Fibroblast of lung (primary cell): Measurements from ENCODE around the gene HOXC5. TPM values are rescaled to one million over a fixed set of nuclear protein-coding genes. Genes with fewer than 3 reads are reported as not detected.

Source experiments
- DNase-seq, 2 donors: peaks; one replicate each; pipeline versions ENCODE4 v3.0.0 to v3.0.0-alpha.2; 2010; ENCODE audit warnings: low read depth in 2 of 2
- H2AFZ ChIP-seq: 2 replicates; pipeline ENCODE4 v1.5.1; 2012; ENCODE audit warnings: low read length, control low read depth, inconsistent platforms
- H3K27ac ChIP-seq: 2 replicates; pipeline ENCODE4 v1.5.1; 2011; ENCODE audit warnings: low read length, control low read depth; ENCODE audit not compliant: insufficient read depth
- H3K27me3 ChIP-seq: 2 replicates; pipeline ENCODE4 v1.5.1; 2011; ENCODE audit warnings: mild to moderate bottlenecking, low read length; ENCODE audit not compliant: control insufficient read depth, insufficient read depth
- H3K36me3 ChIP-seq: 2 replicates; pipeline ENCODE4 v1.5.1; 2011; ENCODE audit warnings: low read length; ENCODE audit not compliant: control insufficient read depth, insufficient read depth
- H3K4me1 ChIP-seq: 2 replicates; pipeline ENCODE4 v1.5.1; 2011; ENCODE audit warnings: low read length; ENCODE audit not compliant: control insufficient read depth, insufficient read depth; ENCODE audit errors: extremely low read depth
- H3K4me2 ChIP-seq: 2 replicates; pipeline ENCODE4 v1.5.1; 2011; ENCODE audit warnings: low read length, control low read depth; ENCODE audit not compliant: insufficient read depth; ENCODE audit errors: extremely low read depth
- H3K4me3 ChIP-seq, 4 experiments: fragments of 200-600 bp in 1 of 4; sonication (generic) in 1 of 4; replicated peaks in 1 of 4; 2 replicates each; pipeline ENCODE4 v1.5.1; 2011 to 2016; ENCODE audit warnings: low read length in 4 of 4, low read depth in 3 of 4, mild to moderate bottlenecking in 3 of 4, control low read depth in 2 of 4, inconsistent platforms in 1 of 4, mixed read lengths in 1 of 4; ENCODE audit not compliant: insufficient read depth in 1 of 4; ENCODE audit errors: control extremely low read depth in 1 of 4
- H3K79me2 ChIP-seq: 2 replicates; pipeline ENCODE4 v1.5.1; 2012; ENCODE audit warnings: mild to moderate bottlenecking, low read length, inconsistent platforms; ENCODE audit not compliant: control insufficient read depth, insufficient read depth
- H3K9ac ChIP-seq: 2 replicates; pipeline ENCODE4 v1.5.1; 2011; ENCODE audit warnings: mild to moderate bottlenecking, low read length, control low read depth; ENCODE audit not compliant: insufficient read depth
- H3K9me3 ChIP-seq: 2 replicates; pipeline ENCODE4 v1.5.1; 2012; ENCODE audit warnings: low read depth, low read length; ENCODE audit not compliant: control insufficient read depth, insufficient read depth
- H4K20me1 ChIP-seq: 2 replicates; pipeline ENCODE4 v1.5.1; 2011; ENCODE audit warnings: low read length; ENCODE audit not compliant: control insufficient read depth, insufficient read depth; ENCODE audit errors: extremely low read depth
- CTCF ChIP-seq, 2 donors: IDR thresholded peaks in 1 of 2; conservative IDR thresholded peaks in 1 of 2; 1 replicate in 1 of 2; 2 replicates in 1 of 2; pipeline ENCODE4 v1.5.1; 2011 to 2012; ENCODE audit warnings: low read length in 2 of 2, control low read depth in 1 of 2, inconsistent platforms in 1 of 2, low read depth in 1 of 2, mild to moderate bottlenecking in 1 of 2
- EZH2 ChIP-seq: IDR thresholded peaks from 2 replicates; pipeline ENCODE4 v1.5.1; 2012; ENCODE audit warnings: low read length, control low read depth, mild to moderate bottlenecking; ENCODE audit errors: missing control alignments
- polyA minus RNA-seq: library from RNA; depleted of rRNA, polyadenylated mRNA; stranded (reverse); fragments of >200 nt; gene quantifications from 2 replicates; pipeline ENCODE4 v1.2.3, GENCODE V29; 2011; ENCODE audit warnings: low replicate concordance
- polyA plus RNA-seq, 2 donors: library from polyadenylated mRNA; depleted of rRNA in 1 of 2; stranded (reverse) in 1 of 2; unstranded in 1 of 2; fragments of >200 nt; gene quantifications; 2 replicates each; pipeline ENCODE4 v1.2.1, GENCODE V29; 2011 to 2012; ENCODE audit warnings: missing spikeins in 1 of 2
- total RNA-seq: library from RNA; depleted of rRNA; stranded (reverse); fragments of >200 nt; gene quantifications from 2 replicates; pipeline ENCODE4 v1.2.1, GENCODE V29; 2014

The HOXC5 gene
- under 0.01 TPM in 1 of 2 replicates, not detected in the other for total RNA-seq
- polyA plus RNA-seq, result 0.07 and 0.40 TPM in 2 replicates
- polyA plus RNA-seq (2012), result 0.22 and 0.65 TPM in 2 replicates
- polyA minus RNA-seq, result not detected in 2 replicates

- peak within 1 kb of the TSS; percentile 54 for H3K4me2 ChIP-seq
- H3K4me1 ChIP-seq, result peaks cover 2% of the 10 kb centered on the region
- peaks cover 36% of the 10 kb centered on the region for H3K27me3 ChIP-seq
- peak within 1 kb of the TSS; percentile 31 to 51 (median 45) for H3K4me3 ChIP-seq
- peak within 1 kb of the TSS; percentile 30 for H2AFZ ChIP-seq
- H3K9ac ChIP-seq, result peak within 1 kb of the TSS; percentile 30
- H4K20me1 ChIP-seq, result no peaks in the 10 kb centered on the region
- TF ChIP-seq CTCF (conservative IDR thresholded peaks at IDR 0.05 in 1 of 2, IDR thresholded peaks at IDR 0.05 in 1 of 2; ENCODE audit: low read depth in 1 of 2, low read length in 2 of 2) (peak; percentile 89 to 93), EZH2 (no peak)
- H3K36me3 ChIP-seq, result no peaks in the 10 kb centered on the region
- H3K9me3 ChIP-seq, result no peaks in the 10 kb centered on the region
- DNase-seq, result peak; percentile 34 to 74
- no peaks in the 10 kb centered on the region for H3K79me2 ChIP-seq
- H3K27ac ChIP-seq, result no peak within 1 kb of the TSS
These were observed at the start of gene HOXC5 for GRCh38 chr12:54032627-54033100. HOXC5 (plus strand) TSS chr12:54033050; CDS start chr12:54033123, 73 bp downstream.

- H3K9me3 ChIP-seq, result no peaks in the 10 kb centered on the region
- no peak overlapping the region for H3K9ac ChIP-seq
- no peak overlapping the region for H3K4me2 ChIP-seq
- no peaks in the 10 kb centered on the region for H3K79me2 ChIP-seq
- H3K36me3 ChIP-seq, result no peaks in the 10 kb centered on the region
- DNase-seq, result no peak
- H2AFZ ChIP-seq, result no peak overlapping the region
- no peak overlapping the region for H3K27ac ChIP-seq
- no peaks in the 10 kb centered on the region for H3K4me1 ChIP-seq
- peak; percentile 96 for TF ChIP-seq EZH2
- no peak for TF ChIP-seq CTCF (conservative IDR thresholded peaks at IDR 0.05 in 1 of 2, IDR thresholded peaks at IDR 0.05 in 1 of 2; ENCODE audit: low read depth in 1 of 2, low read length in 2 of 2)
- H3K27me3 ChIP-seq, result peaks cover 91% of the 10 kb centered on the region
- no peaks in the 10 kb centered on the region for H4K20me1 ChIP-seq
- no peak overlapping the region for H3K4me3 ChIP-seq
These were observed 49.3 kb upstream of the HOXC5 start for GRCh38 chr12:53983568-53983949.

- Histone ChIP-seq H3K9ac (no peak overlapping the region), H3K4me3 (no peak overlapping the region), H3K27ac (no peak overlapping the region), H3K27me3 (peaks cover 88% of the 10 kb centered on the region), H3K36me3 (no peaks in the 10 kb centered on the region), H3K79me2 (no peaks in the 10 kb centered on the region), H3K4me2 (no peak overlapping the region), H3K9me3 (no peaks in the 10 kb centered on the region), H3K4me1 (no peaks in the 10 kb centered on the region), H2AFZ (no peak overlapping the region), H4K20me1 (no peaks in the 10 kb centered on the region)
- TF ChIP-seq CTCF (conservative IDR thresholded peaks at IDR 0.05 in 1 of 2, IDR thresholded peaks at IDR 0.05 in 1 of 2; ENCODE audit: low read depth in 1 of 2, low read length in 2 of 2) (no peak), EZH2 (peak; percentile 95)
- DNase-seq, result no peak
These were observed 48.8 kb upstream of the HOXC5 start for GRCh38 chr12:53983950-53984572.
